B cell (primary cell): ENCODE results near the gene WDR1. TPM values are rescaled to one million over a fixed set of nuclear protein-coding genes. Genes with fewer than 3 reads are reported as not detected.

Source experiments
- ATAC-seq: fragments of 200-7000 bp; cut with Tn5 transposase; one replicate; pipeline ENCODE4 v1.10.0; 2021; ENCODE audit warnings: low read depth, mild to moderate bottlenecking, moderate number of reproducible peaks, moderate library complexity
- CTCF ChIA-PET: fragments of 350-600 bp; sonication (Branson Sonifier 250); formaldehyde crosslinking; loops from one replicate; lab custom pipeline; 2021; ENCODE audit warnings: antibody characterized with exemption, inconsistent platforms; lab: Charles Lee
- POLR2A ChIA-PET: fragments of 350-600 bp; sonication (Branson Sonifier 250); formaldehyde crosslinking; loops from one replicate; lab custom pipeline; 2021; ENCODE audit warnings: antibody characterized with exemption; lab: Charles Lee
- DNase-seq: peaks from one replicate; pipeline ENCODE4 v3.0.0; 2013
- H2AFZ ChIP-seq: 2 replicates; pipeline ENCODE4 v1.6.1; 2012; ENCODE audit warnings: mild to moderate bottlenecking, low read depth, low read length; ENCODE audit not compliant: insufficient read depth, poor library complexity, severe bottlenecking
- H3K27ac ChIP-seq, 2 donors: 1 replicate in 1 of 2; 2 replicates in 1 of 2; pipeline ENCODE4 v1.5.1; 2012 to 2013; ENCODE audit warnings: low read length in 2 of 2, mild to moderate bottlenecking in 2 of 2, moderate library complexity in 1 of 2
- H3K27me3 ChIP-seq, 4 experiments: fragments of 200-600 bp in 1 of 4; sonication (generic) in 1 of 4; replicated peaks in 1 of 4; 1 replicate in 2 of 4; 2 replicates in 2 of 4; pipeline versions ENCODE4 v1.6.1 to v1.7.0; 2013 to 2016; ENCODE audit warnings: low read length in 3 of 4, mild to moderate bottlenecking in 2 of 4, mixed read lengths in 1 of 4, moderate library complexity in 1 of 4; ENCODE audit not compliant: insufficient read depth in 4 of 4, control insufficient read depth in 3 of 4; ENCODE audit errors: control extremely low read depth in 1 of 4
- H3K36me3 ChIP-seq, 2 experiments: replicated peaks in 1 of 2; 1 replicate in 1 of 2; 2 replicates in 1 of 2; pipeline versions ENCODE4 v1.6.1 to v1.7.1; 2013; ENCODE audit warnings: low read length in 1 of 2; ENCODE audit not compliant: insufficient read depth in 2 of 2, control insufficient read depth in 1 of 2; ENCODE audit errors: control extremely low read depth in 1 of 2, extremely low read depth in 1 of 2
- H3K4me1 ChIP-seq, 2 donors: fragments of 200-600 bp in 1 of 2; sonication (generic) in 1 of 2; 1 replicate in 1 of 2; 2 replicates in 1 of 2; pipeline versions ENCODE4 v1.5.1 to v1.6.1; 2013 to 2017; ENCODE audit warnings: low read length in 2 of 2; ENCODE audit not compliant: control insufficient read depth in 2 of 2, insufficient read depth in 2 of 2
- H3K4me2 ChIP-seq: replicated peaks from 2 replicates; pipeline ENCODE3; 2012; ENCODE audit warnings: mild to moderate bottlenecking, low read depth, low read length; ENCODE audit not compliant: poor library complexity, severe bottlenecking
- H3K4me3 ChIP-seq, 5 experiments: fragments of 200-600 bp in 1 of 5; sonication (generic) in 1 of 5; 1 replicate in 3 of 5; 2 replicates in 2 of 5; pipeline versions ENCODE4 v1.5.1 to v1.7.0; 2011 to 2016; ENCODE audit warnings: low read length in 4 of 5, mild to moderate bottlenecking in 4 of 5, low read depth in 2 of 5, control low read depth in 1 of 5, moderate library complexity in 1 of 5; ENCODE audit not compliant: insufficient read depth in 1 of 5; ENCODE audit errors: control extremely low read depth in 1 of 5, extremely low read depth in 1 of 5
- H3K79me2 ChIP-seq: fragments of 200-600 bp; sonication (generic); one replicate; pipeline ENCODE4 v1.6.0; 2016; ENCODE audit warnings: low read length; ENCODE audit not compliant: control insufficient read depth, insufficient read depth
- H3K9ac ChIP-seq: fragments of 200-600 bp; sonication (generic); 2 replicates; pipeline ENCODE4 v1.6.1; 2017; ENCODE audit warnings: mild to moderate bottlenecking, low read length, moderate library complexity
- H3K9me3 ChIP-seq, 3 donors: one replicate each; pipeline versions ENCODE4 v1.6.1 to v1.7.1; 2013; ENCODE audit warnings: low read length in 2 of 3; ENCODE audit not compliant: control insufficient read depth in 2 of 3, insufficient read depth in 1 of 3; ENCODE audit errors: control extremely low read depth in 1 of 3
- H4K20me1 ChIP-seq: 2 replicates; pipeline ENCODE4 v1.6.0; 2012; ENCODE audit warnings: mild to moderate bottlenecking, low read length; ENCODE audit not compliant: insufficient read depth, control insufficient read depth, poor library complexity, severe bottlenecking
- H3K27ac Mint-ChIP-seq: one replicate; pipeline ENCODE4 v1.8.0; 2021; ENCODE audit warnings: mixed read lengths
- H3K27me3 Mint-ChIP-seq: one replicate; pipeline ENCODE4 v1.8.0; 2021; ENCODE audit warnings: mixed read lengths
- H3K4me1 Mint-ChIP-seq: one replicate; pipeline ENCODE4 v1.8.0; 2021; ENCODE audit warnings: mixed read lengths
- H3K4me3 Mint-ChIP-seq: one replicate; pipeline ENCODE4 v1.8.0; 2021; ENCODE audit warnings: mixed read lengths
- H3K9me3 Mint-ChIP-seq: one replicate; pipeline ENCODE4 v1.8.0; 2022; ENCODE audit warnings: mixed read lengths; ENCODE audit not compliant: insufficient read depth
- EZH2 ChIP-seq: IDR thresholded peaks from 2 replicates; pipeline ENCODE4 v1.6.1; 2012; ENCODE audit warnings: borderline replicate concordance, low read depth, mild to moderate bottlenecking, moderate library complexity, low read length; ENCODE audit not compliant: insufficient read depth, poor library complexity, severe bottlenecking
- WGBS: methylation state at CpG from one replicate; pipeline ENCODE4 v1.1.5; 2013; ENCODE audit warnings: missing lambda C conversion rate; ENCODE audit not compliant: insufficient coverage; 5-methylcytosine and 5-hydroxymethylcytosine counted together
- intact Hi-C: fragments of 100-400 bp; cut with micrococcal nuclease; formaldehyde crosslinking; loops from one replicate; pipeline ENCODE4 v1.10.0; 2022
- polyA plus RNA-seq: library from polyadenylated mRNA; depleted of rRNA; stranded (reverse); fragments of >200 nt; gene quantifications from 2 replicates; pipeline ENCODE4 v1.2.3, GENCODE V29; 2012
- total RNA-seq, 2 donors: library from RNA; stranded (reverse); fragments of 120-200 nt in 1 of 2; gene quantifications; 1 replicate in 1 of 2; 2 replicates in 1 of 2; pipeline versions ENCODE4 v1.2.3 to v1.2.4, GENCODE V29; 2013 to 2022
- TF ChIP-seq, protein P1 (sequence below): fragments of 200-600 bp; IDR thresholded peaks from one replicate; pipeline ENCODE4 v1.8.0; 2022; ENCODE audit warnings: antibody characterized with exemption, mild to moderate bottlenecking

Gene WDR1
- total and polyA plus RNA-seq, 2 donors (not counting 1 experiment from before 2014, with no cell fraction given) = 134 to 217 TPM

GRCh38 chr4:10157478-10158332 lies 41.1 kb upstream of the WDR1 start:
- no peak overlapping the region for H3K4me2 ChIP-seq
- intact Hi-C loops = loop anchor here (1.0 to 10.0 kb wide), 2 partner anchors 307 to 381 kb away; no protein-coding TSS in a partner anchor
- ATAC-seq = peak; percentile 76
- no peaks in the 10 kb centered on the region for H3K9me3 ChIP-seq
- H3K27ac ChIP-seq = no peak overlapping the region
- TF ChIP-seq, protein P1, sequence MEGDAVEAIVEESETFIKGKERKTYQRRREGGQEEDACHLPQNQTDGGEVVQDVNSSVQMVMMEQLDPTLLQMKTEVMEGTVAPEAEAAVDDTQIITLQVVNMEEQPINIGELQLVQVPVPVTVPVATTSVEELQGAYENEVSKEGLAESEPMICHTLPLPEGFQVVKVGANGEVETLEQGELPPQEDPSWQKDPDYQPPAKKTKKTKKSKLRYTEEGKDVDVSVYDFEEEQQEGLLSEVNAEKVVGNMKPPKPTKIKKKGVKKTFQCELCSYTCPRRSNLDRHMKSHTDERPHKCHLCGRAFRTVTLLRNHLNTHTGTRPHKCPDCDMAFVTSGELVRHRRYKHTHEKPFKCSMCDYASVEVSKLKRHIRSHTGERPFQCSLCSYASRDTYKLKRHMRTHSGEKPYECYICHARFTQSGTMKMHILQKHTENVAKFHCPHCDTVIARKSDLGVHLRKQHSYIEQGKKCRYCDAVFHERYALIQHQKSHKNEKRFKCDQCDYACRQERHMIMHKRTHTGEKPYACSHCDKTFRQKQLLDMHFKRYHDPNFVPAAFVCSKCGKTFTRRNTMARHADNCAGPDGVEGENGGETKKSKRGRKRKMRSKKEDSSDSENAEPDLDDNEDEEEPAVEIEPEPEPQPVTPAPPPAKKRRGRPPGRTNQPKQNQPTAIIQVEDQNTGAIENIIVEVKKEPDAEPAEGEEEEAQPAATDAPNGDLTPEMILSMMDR = peak; percentile 78
- no peak for TF ChIP-seq EZH2
- Mint-ChIP-seq H3K27me3 (peaks cover 43% of the 10 kb centered on the region), H3K4me1 (peaks cover 5% of the 10 kb centered on the region), H3K9me3 (no peaks in the 10 kb centered on the region), H3K27ac (no peak overlapping the region), H3K4me3 (no peak overlapping the region)
- no peak overlapping the region for H3K9ac ChIP-seq
- ChIA-PET POLR2A (no interaction called here), CTCF (interaction anchor here (0.7 to 9.6 kb wide), 9 partner anchors 9 to 391 kb away, joined by 3 to 116 read pairs (median 4); partner anchors contain the start of gene WDR1)
- H3K4me1 ChIP-seq = no peaks in the 10 kb centered on the region
- H3K79me2 ChIP-seq = no peaks in the 10 kb centered on the region
- H2AFZ ChIP-seq = no peak overlapping the region
- DNase-seq = peak; percentile 59
- no peaks in the 10 kb centered on the region for H3K36me3 ChIP-seq
- no peak overlapping the region for H3K4me3 ChIP-seq
- H4K20me1 ChIP-seq = no peaks in the 10 kb centered on the region
- WGBS = 73% methylated on average over 2 of the region's 8 CpGs
- H3K27me3 ChIP-seq = peaks cover 0 to 13% (median 10%) of the 10 kb centered on the region in 4 experiments

DNA sequence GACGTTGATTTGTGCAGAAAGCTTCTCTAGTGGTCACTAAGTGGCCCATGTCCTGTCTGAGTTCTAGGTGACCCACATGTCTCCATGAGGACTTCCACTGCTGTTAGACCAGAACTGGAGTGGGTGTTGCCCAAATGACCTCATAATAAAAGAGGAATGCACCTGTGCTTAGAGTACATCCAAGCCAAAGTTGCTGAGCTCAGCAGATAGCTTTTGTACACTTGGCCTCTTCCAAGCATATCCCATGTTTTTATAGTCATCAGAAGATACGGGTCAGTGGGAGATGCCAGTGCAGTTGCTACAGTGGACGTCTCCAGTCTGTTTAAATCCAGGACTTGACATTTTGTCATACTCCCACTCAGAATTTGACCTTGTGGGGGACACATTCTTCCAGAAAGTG lies 37.6 kb upstream of the WDR1 start:
- Histone ChIP-seq H3K4me2 (no peak overlapping the region), H3K79me2 (no peaks in the 10 kb centered on the region), H2AFZ (no peak overlapping the region), H3K27me3 (peaks cover 0 to 18% (median 10%) of the 10 kb centered on the region in 4 experiments), H3K4me3 (no peak overlapping the region), H4K20me1 (no peaks in the 10 kb centered on the region), H3K9ac (no peak overlapping the region), H3K9me3 (no peaks in the 10 kb centered on the region), H3K27ac (no peak overlapping the region), H3K4me1 (peaks cover 20% of the 10 kb centered on the region in 2 donors), H3K36me3 (no peaks in the 10 kb centered on the region)
- H3K27me3 Mint-ChIP-seq = peaks cover 46% of the 10 kb centered on the region
- H3K9me3 Mint-ChIP-seq = no peaks in the 10 kb centered on the region
- intact Hi-C loops = loop anchor here (10.0 kb wide), 1 partner anchor 311 kb away; no protein-coding TSS in a partner anchor
- WGBS = 83% methylated on average over 3 of the region's 3 CpGs
- CTCF ChIA-PET = no interaction called here
- DNase-seq (no peak), ATAC-seq (no peak)
- POLR2A ChIA-PET = no interaction called here
- peaks cover 30% of the 10 kb centered on the region for H3K4me1 Mint-ChIP-seq
- TF ChIP-seq EZH2 = no peak
- TF ChIP-seq, protein P1 = no peak
- no peak overlapping the region for H3K4me3 Mint-ChIP-seq
- no peak overlapping the region for H3K27ac Mint-ChIP-seq
